GM19043 (cell line): ENCODE results near the gene C9orf152.
"Not testable (repeated sequence)": the region's sequence is repeated elsewhere in the genome, so short reads cannot be mapped to it uniquely, and the experiment has no call there.

Experiments used
- ATAC-seq: cut with Tn5 transposase; IDR thresholded peaks from one replicate; pipeline ENCODE4 v1.9.1; 2021; ENCODE audit warnings: low read depth; ENCODE audit not compliant: unreplicated experiment

Gene C9orf152

DNA sequence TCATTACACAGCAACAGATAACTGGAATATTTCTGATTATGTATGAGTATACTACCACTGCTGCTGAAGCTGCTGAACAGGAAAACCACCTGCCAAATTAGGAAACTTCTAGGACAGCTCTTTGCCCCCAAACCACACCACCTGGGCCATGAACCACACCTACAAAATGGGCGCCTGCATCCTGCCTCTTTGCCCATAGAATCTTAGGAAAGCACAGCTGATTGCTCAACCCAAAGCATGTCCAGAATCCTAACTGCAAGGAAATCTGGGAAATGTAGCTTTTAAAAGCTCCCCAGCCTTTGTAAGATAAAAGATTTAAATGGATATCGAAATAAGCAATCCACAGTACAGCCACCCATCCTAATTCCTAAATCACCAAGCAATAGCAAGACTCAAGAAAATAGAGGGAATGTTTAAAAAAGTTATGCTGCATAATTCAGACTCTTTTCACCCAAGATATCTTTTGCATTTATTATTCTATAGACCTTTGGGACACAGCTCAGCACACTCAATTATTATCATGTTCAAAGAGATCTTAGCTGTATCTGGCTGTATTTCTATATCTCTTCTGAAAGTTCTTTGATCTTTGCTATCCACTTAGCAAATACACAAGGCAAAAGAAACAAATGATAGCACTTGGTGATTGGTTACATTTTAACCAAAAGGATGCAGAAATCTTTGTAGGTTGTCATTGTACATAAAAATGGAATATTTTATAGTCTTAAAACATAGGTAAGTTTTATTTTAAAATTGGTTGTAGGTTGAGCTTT, 6.8 kb upstream of the C9orf152 start:
- ATAC-seq = no peak

DNA sequence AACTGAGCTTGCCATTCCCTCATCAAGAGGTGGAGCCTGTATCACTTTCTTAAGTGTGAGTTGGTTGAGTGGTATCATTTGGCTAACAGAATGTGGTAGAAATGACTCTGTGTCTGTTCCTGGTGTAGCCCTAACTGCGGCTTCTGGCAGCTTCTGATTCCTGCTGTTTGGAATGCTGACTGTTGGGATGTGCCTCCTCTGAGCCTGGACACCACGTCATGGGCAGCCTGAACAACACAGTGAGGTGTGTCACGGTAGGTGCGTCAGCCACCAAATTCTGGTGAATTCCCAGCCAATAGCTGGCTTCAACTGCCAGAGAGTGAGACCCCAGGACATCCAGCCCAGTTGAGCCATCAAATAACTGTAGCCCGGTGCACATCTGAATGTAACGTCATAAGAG, 6.1 kb upstream of the C9orf152 start:
- no peak for ATAC-seq

DNA sequence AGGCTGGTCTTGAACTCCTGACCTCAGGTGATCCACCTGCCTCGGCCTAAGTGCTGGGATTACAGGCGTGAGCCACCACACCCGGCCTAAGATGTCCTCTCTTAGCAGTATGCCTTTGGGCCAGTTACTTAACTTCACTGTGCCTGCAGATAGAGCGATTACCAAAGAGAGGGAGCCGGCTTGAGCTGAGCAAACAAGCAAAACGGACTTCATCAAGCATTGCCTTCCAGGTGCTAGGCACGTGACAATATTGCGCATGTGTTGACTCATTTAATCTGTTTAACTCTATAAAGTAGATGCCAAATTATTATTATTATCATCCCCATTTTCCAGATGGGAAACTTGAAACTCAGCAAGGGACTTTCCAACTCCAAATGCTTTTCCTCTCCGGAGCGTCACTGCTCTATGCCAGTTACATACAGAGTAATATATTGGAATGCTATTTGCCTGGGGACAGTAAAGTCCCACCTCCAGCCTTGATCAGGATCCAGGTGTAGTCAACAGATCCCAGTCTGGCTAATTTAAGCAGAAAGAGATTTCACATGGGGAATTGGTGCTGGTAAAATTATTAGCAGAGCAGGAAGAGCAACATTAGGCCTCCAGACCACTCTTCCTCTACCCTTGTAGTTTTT, 5.6 kb upstream of the C9orf152 start:
- ATAC-seq = no peak

DNA sequence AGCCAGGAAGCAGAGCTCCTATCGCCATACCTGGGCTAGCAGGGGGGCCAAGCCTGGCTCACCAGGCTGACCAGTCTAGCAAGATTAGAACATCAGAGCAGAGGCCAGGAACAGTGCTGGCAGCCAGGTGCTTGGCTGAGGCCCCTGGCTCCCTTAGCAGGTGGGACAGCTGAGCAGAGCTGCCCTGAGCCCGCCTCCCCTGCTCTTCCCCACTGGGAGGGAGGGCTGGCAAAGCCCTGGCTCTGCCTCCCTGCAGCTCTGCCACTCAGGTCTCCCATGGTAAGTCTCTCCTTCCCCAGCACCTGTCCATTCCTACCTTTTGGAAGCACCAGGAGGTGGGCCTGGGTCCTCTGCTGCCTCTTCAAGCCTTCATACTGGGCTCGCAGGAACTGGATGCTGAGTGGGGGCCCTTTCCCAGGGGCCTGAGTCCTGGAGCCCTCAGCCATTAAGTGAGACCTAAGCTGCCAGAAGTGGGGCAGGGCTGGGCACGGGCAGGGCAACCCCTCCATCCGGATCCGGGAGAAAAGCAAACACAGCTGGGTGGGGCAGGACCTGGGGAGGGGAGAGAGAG, 803 bp downstream of the C9orf152 start:
- no peak for ATAC-seq

DNA sequence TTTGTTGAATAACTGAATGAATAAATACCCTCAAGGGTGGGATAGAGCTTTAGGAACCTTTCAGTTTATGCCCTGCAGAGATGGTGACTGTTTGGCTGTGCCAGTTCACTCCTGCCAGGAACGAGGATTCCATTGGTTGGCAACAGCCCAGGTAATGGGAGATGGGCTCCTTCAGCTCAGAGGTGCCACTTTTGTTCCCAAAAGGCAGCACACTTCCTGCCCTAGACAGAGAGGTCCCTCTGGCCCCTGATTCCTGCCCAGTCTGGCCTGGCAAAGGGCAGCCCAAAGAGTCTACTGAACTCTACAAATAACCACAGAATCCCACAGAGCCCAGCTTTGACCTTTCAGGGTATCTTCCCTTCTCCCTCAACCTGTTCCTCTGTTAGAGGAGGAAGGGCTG, 1.6 kb downstream of the C9orf152 start:
- ATAC-seq = no peak

DNA sequence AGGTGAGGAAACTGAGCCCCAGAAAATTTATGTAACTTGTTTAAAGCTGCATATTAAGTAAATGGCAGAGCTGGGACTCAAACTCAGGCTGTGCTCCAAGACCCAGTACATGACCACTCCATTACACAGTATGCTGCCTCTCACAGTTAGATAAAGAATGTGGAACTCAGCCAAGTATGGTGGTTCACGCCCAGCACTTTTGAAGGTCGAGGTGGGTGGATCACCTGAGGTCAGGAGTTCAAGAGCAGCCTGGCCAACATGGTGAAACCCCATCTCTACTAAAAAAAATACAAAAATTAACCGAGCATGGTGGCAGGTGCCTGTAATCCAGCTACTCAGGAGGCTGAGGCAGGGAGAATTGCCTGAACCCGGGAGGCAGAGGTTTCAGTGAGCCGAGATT, 2.3 kb downstream of the C9orf152 start:
- ATAC-seq = not testable (repeated sequence)

DNA sequence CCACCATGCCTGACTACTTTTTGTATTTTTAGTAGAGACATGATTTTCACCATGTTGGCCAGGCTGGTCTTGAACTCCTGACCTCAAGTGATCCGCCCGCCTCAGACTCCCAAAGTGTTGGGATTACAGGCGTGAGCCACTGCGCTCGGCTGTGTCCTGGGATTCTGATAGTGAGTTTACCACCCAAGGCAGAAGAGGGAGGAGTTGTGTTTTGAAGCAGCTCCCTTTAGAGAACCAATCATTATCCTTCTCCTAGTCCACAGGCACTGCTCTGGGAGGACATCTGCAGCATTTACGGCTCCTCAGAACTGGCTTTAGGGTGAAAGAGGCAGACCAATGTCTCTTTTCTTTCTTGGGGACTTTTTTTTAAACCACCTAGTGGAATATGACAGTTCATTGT, 5.7 kb downstream of the C9orf152 start:
- ATAC-seq = no peak

DNA sequence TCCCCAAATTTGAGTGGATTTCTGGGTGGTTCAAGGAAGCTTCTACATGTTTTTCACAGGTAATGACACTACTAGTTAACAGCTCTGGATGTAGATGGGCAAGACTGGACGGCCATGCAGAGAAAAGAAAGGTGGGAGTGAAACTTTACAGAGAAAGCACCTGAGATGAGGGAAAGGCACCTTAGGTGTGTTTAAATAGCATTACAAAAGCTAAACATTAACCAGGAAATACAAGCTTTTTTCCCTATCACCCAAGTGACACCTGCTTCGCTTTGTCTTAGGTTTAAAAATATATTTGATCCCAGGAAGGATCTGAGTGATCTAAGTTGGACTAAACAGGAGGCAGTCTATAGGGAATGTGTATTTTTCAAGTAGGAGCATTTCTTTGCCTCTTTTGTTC, 8.3 kb downstream of the C9orf152 start:
- ATAC-seq = no peak

DNA sequence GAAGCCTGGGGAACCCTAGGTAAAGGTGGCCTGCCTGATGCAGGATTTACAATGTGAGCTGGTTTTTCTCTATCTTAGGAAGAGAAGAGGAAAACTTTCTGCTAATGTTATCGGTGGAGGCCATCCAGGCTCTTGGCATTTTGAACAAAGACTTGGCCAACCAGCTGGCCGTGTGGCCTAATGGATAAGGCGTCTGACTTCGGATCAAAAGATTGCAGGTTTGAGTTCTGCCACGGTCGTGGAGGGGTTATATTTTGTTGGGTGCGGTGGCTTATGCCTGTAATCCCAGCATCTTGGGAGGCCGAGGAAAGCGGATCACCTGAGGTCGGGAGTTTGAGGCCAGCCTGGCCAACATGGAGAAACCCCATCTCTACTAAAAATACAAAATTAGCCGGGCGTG, 9.6 kb downstream of the C9orf152 start:
- ATAC-seq = no peak

DNA sequence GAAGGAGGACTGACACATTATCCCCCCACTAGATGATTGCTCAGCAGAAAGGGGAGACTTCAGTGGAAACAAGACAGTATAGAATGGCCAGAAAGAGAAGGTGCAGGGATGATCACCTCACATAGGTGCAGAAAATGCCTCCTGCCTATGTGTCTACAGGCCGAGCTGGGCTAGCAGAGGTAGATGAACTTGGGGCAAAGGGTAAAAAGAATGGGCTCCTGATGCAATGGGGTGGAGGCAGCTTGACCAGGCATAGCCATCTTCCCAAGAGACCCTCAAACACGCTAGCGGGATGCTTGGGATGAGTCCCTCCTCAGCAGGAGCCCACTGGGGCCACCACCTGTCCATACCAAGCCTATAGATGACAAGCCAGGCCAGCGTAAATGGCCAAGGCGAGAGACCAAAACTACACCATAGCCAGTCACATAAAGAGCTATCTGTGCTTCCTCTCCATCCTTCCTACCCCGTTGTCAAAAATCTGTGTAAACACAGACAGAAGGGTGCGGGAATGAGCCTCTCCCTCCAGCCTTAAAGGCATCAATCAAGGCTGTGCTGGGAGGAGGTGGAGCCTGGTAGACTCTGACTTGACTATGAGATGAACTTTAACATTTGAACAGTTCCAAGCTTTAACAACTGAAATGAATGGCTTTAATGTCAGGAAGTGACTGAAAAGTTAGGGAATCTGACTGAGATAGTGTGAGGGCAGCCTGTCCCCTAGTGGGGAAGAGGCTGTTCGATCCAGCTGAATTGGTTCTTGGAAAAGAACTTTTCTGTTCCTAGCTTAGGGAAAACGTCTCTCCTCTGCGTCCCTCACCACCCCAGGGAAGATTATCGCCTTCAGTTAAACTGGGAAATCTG, 10.4 kb downstream of the C9orf152 start:
- no peak for ATAC-seq

DNA sequence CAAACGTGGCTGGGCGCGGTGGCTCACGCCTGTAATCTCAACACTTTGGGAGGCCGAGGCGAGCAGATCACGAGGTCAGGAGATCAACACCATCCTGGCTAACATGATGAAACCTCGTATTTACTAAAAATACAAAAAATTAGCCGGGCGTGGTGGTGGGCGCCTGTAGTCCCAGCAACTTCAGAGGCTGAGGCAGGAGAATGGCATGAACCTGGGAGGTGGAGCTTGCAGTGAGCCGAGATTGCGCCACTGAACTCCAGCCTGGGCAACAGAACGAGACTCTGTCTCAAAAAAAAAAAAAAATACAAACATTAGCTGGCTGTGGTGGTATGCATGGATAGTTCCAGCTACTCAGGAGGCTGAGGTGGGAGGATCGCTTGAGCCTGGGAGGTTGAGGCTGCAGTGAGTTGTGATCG, 11.9 kb downstream of the C9orf152 start:
- not testable (repeated sequence) for ATAC-seq

DNA sequence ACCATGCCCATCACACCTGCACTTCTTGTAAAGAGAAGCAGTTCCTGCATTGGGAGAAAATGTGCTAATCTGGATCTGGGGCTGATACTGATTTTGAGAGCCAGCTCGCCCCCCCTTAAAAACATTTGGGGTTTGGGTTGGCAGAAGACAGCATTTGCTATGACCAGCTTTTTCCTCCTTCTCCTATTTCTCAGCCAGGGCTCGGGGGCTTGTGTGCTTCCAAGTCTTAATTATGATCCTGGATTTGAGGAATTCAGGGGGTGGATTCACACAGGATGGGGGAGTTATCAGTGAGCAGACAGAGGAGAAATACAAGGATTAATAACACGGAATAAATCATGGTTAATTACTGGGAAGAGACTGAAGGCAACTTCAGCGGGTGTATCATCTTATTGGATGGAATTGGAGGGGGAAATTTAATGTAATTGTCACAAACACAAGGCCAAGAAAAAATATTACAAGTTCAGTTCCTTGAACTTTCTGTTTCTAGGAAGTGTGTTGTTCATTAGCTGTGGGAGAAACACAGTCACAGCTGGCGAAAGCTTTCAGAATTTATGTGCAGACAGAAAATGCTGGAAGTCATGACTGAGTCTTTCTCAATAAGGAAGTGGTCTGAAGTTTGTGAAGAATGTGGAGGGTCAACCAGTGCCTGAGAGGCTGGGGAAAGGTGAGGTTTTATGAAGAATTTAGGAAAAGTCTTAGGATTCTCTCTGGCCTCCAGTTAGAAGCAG, 15.3 kb downstream of the C9orf152 start:
- no peak for ATAC-seq

DNA sequence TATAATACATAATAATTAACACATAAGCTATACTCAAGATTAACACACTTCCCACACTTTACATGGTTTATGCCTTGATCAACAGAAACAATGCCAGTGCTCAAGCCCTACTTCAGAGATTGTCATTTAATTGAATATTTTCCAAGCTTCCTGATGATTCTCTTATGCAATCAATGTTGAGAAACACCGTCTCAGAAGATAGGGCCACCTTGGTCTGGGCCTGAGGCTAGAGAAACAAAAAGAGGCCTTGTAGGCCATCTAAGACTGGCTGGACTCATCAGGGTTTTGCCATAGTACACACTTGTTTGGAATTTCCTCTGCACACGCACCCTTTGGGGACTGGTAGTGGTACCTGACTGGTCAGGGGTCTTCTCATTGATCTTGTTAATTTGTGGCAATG, 16.3 kb downstream of the C9orf152 start:
- no peak for ATAC-seq

DNA sequence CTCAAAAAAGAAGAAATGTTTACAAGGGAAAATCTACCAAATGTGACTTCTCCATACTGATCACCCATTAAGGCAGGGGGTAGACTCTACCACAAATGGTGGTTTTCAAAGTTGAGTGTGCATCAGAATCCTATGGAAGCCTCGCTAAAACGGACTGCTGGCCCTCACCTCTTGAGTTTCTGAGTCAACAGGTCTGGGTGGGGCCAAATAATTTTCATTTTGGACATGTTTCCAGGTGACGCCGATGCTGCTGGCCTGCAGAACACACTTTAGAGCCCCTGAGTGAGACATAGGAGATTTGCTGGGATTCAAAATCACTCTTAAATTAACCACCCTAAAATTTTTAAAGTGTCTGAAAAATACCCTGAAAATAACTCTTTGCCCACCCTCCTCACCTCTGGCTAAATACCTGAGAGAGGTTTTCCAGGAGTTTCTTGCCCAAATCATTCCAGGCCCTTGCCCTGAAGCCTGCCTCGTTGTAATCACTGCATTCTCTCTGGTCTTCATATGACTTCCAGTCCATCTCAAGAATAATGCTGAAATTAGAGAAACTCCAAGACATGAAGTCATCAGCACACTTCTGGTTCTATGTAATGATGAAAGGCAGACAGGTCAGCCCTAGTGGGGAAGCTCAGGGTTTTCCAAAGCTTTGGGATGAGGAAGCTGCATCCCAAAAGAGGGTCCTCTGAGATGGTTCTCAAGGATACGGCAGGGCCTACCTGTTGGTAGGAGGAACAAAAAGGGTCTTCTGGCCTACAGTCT, 18.2 kb downstream of the C9orf152 start:
- no peak for ATAC-seq

DNA sequence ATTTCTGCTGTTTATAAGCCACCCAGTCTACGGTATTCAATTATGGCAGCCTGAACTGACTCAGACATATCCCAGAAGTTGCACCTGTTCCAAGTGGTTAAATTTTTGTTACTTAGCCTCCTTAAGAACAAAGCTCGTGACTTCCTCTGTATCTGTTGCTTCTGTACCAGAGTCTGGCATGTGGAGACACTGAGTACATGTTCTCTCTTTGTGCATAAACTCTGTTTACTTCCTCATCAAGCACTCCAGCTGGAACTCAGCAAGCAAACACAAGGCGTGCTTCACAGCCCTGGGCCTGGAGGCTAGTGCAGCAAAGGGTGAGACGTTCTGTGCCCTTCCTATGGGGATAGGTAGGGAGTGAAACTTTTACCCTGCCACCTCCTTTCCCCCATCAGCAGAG, 19.0 kb downstream of the C9orf152 start:
- ATAC-seq = no peak

DNA sequence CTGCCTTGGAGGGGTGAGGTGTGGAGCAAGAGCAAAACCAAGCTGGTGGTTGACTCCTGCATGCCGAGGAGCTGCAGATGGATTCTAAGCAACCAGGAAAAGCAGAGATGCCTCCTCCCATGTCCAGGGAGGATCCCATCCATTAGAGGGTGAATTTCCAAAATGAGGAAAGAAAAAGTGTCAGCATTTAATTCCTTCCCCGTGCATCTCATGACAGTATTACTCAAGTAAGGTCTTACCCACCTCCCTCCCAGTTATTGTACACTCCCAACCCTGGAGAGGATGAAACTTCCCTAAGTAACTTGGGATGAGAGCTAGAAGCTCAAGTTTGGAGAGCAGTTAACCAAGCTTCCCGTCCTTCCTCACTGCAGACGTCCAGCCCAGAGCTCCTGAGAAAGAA, 19.9 kb downstream of the C9orf152 start:
- ATAC-seq = no peak

DNA sequence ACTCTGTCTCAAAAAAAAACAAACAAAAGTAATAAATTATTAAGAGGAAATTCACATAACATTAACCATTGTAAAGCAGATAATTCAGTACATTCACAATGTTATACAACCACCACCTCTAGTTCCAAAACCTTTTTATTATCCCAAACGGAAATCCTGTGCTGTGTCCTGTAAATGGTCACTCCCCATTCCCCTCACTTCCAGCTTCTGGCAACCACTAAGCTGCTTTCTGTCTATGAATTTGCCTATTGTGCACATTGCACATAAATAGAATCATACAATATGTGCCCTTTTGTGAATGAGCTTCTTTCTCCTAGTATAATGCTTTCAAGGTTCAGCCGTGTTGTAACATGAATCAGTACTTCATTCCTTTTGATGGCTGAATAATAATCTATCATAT, 20.8 kb downstream of the C9orf152 start:
- no peak for ATAC-seq

DNA sequence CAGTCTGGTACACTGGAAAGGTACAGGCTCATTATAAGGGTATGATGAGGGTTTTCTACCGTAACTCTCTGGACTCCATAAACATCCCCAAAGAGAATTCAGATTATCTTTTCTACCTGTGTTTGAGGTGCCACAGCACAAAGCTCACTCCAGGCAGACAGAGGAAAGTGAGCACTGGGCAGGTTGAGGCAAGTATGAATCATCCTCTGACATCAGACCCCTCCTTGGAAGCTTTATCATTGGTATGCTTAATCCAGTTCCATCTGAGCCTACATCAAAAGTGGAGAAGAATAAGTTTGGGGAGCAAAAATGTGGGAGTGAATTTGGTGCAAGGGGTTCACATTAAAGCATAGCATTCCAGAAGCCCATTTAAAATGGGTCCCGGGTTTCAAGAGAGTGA, 21.7 kb downstream of the C9orf152 start:
- no peak for ATAC-seq

DNA sequence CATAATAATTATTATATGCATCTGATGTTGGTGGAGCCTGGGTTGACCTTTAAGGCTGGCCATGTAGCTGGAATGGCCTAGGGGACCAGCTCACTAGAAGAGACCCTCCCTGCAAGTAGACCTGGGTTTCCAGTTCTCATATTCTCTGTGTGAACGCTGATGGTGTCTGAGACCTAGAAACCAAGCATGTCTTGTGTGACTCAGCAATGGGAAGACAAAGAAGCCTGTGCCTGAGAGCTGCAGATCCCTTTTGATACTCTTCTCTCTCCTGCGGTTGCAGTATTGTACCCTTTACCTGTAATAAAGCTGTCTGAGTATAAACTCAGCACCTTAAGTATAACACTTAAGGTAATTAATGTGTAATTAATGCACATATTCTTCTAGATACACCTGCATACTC, 22.2 kb downstream of the C9orf152 start:
- ATAC-seq = no peak
